GM12874 (cell line): ENCODE measurements around the gene OR2AT4.

ENCODE experiments used
- CTCF ChIP-seq: IDR thresholded peaks from 2 replicates; pipeline ENCODE4 v1.5.1; 2011; ENCODE audit warnings: low read depth, mild to moderate bottlenecking, control low read depth, low read length, moderate library complexity; ENCODE audit not compliant: insufficient read depth

OR2AT4 gene

GRCh38 chr11:75100314-75100713 lies 3.6 kb upstream of the OR2AT4 start:
- no peak for TF ChIP-seq CTCF

- no peak for TF ChIP-seq CTCF
These were observed 3.0 kb upstream of the OR2AT4 start for GRCh38 chr11:75099635-75100034.

- TF ChIP-seq CTCF: no peak
These were observed 489 bp upstream of the OR2AT4 start for GRCh38 chr11:75097173-75097557.

GRCh38 chr11:75090671-75091177 lies 6.0 kb downstream of the OR2AT4 start:
- TF ChIP-seq CTCF: no peak

GRCh38 chr11:75087319-75088305 lies 9.1 kb downstream of the OR2AT4 start:
- TF ChIP-seq CTCF: no peak

- no peak for TF ChIP-seq CTCF
These were observed 11.8 kb downstream of the OR2AT4 start for GRCh38 chr11:75084883-75085282.

- TF ChIP-seq CTCF: no peak
These were observed 13.5 kb downstream of the OR2AT4 start for GRCh38 chr11:75083217-75083605.
